Cardiac fibroblast (primary cell): ENCODE data around the gene LRRC9.
"Not testable (repeated sequence)": the region's sequence is repeated elsewhere in the genome, so short reads cannot be mapped to it uniquely, and the experiment has no call there.

ENCODE experiments used
- DNase-seq, 2 donors: peaks; one replicate each; pipeline versions ENCODE4 v3.0.0 to v3.0.0-alpha.2; 2010; ENCODE audit warnings: low read depth in 2 of 2
- H3K4me3 ChIP-seq, 2 donors: replicated peaks in 1 of 2; 1 replicate in 1 of 2; 2 replicates in 1 of 2; pipeline ENCODE4 v1.5.1; 2011; ENCODE audit warnings: low read depth in 2 of 2, low read length in 2 of 2, mild to moderate bottlenecking in 2 of 2, moderate library complexity in 1 of 2
- CTCF ChIP-seq: IDR thresholded peaks from one replicate; pipeline ENCODE4 v1.5.1; 2011; ENCODE audit warnings: low read depth, mild to moderate bottlenecking, low read length, inconsistent platforms

The LRRC9 gene

GRCh38 chr14:60093606-60094005 is 173.7 kb downstream of the LRRC9 start:
- DNase-seq, result peak in 1 of 2 donors; percentile 29
- H3K4me3 ChIP-seq, result peak overlapping the region; percentile 86 to 89
- no peak for TF ChIP-seq CTCF

GRCh38 chr14:60094306-60094897 is 174.5 kb downstream of the LRRC9 start:
- DNase-seq, result peak; percentile 72 to 78
- H3K4me3 ChIP-seq, result peak overlapping the region; percentile 3 to 89
- TF ChIP-seq CTCF, result no peak

- no peak for TF ChIP-seq CTCF
- no peak overlapping the region for H3K4me3 ChIP-seq
Measured at GRCh38 chr14:60095231-60095630, 175.3 kb downstream of the LRRC9 start.

GRCh38 chr14:60095781-60096450 is 176.0 kb downstream of the LRRC9 start:
- peak; percentile 52 to 81 for DNase-seq
- no peak for TF ChIP-seq CTCF
- H3K4me3 ChIP-seq, result no peak overlapping the region

More at GRCh38 chr14:60095231-60095630, 175.3 kb downstream of the LRRC9 start:
- DNase-seq, result no peak

GRCh38 chr14:60097974-60098373 is 178.0 kb downstream of the LRRC9 start:
- TF ChIP-seq CTCF, result no peak
- H3K4me3 ChIP-seq, result no peak overlapping the region
- DNase-seq, result no peak

GRCh38 chr14:60099855-60100254 is 179.9 kb downstream of the LRRC9 start:
- H3K4me3 ChIP-seq, DNase-seq: not testable (repeated sequence)

- H3K4me3 ChIP-seq, result no peak overlapping the region
- DNase-seq, result peak in 1 of 2 donors; percentile 37
- TF ChIP-seq CTCF, result no peak
Measured at GRCh38 chr14:60101786-60102185, 181.8 kb downstream of the LRRC9 start.
